Hepatocyte (in vitro differentiated cells): ENCODE data around the gene RPTOR. TPM values are rescaled to one million over a fixed set of nuclear protein-coding genes. Genes with fewer than 3 reads are reported as not detected.

ENCODE experiments used
- DNase-seq: peaks from one replicate; pipeline ENCODE4 v3.0.0-alpha.2; 2016; ENCODE audit warnings: low spot score
- H2AFZ ChIP-seq: fragments of 200-600 bp; sonication (generic); 2 replicates; pipeline ENCODE4 v1.6.0; 2016; ENCODE audit warnings: antibody characterized with exemption, mild to moderate bottlenecking
- H3K27ac ChIP-seq: fragments of 200-600 bp; sonication (generic); 2 replicates; pipeline ENCODE4 v1.5.1; 2016; ENCODE audit warnings: mild to moderate bottlenecking
- H3K27me3 ChIP-seq: fragments of 200-600 bp; sonication (generic); 2 replicates; pipeline ENCODE4 v1.6.1; 2016
- H3K36me3 ChIP-seq: fragments of 200-600 bp; sonication (generic); replicated peaks from 2 replicates; pipeline ENCODE4 v1.5.1; 2016; ENCODE audit warnings: low read depth; ENCODE audit not compliant: insufficient read depth
- H3K4me1 ChIP-seq: fragments of 200-600 bp; sonication (generic); 2 replicates; pipeline ENCODE4 v1.5.1; 2016; ENCODE audit warnings: mild to moderate bottlenecking, moderate library complexity; ENCODE audit not compliant: insufficient read depth
- H3K4me2 ChIP-seq: fragments of 200-600 bp; sonication (generic); 2 replicates; pipeline ENCODE4 v1.6.0; 2016
- H3K4me3 ChIP-seq: fragments of 200-600 bp; sonication (generic); 2 replicates; pipeline ENCODE4 v1.5.1; 2016; ENCODE audit warnings: mild to moderate bottlenecking
- H3K79me2 ChIP-seq: fragments of 200-600 bp; sonication (generic); 2 replicates; pipeline ENCODE4 v1.6.0; 2017; ENCODE audit warnings: mild to moderate bottlenecking
- H3K9me2 ChIP-seq: fragments of 200-600 bp; sonication (generic); replicated peaks from 2 replicates; pipeline ENCODE4 v1.6.0; 2017; ENCODE audit warnings: mild to moderate bottlenecking; ENCODE audit not compliant: insufficient read depth
- H3K9me3 ChIP-seq: fragments of 200-600 bp; sonication (generic); 2 replicates; pipeline ENCODE4 v1.5.1; 2016; ENCODE audit warnings: low read depth, mild to moderate bottlenecking
- H4K20me1 ChIP-seq: fragments of 200-600 bp; sonication (generic); 2 replicates; pipeline ENCODE4 v1.6.0; 2016; ENCODE audit warnings: mild to moderate bottlenecking; ENCODE audit not compliant: insufficient read depth, poor library complexity, severe bottlenecking
- EZH2 ChIP-seq: fragments of 200-600 bp; sonication (generic); IDR thresholded peaks from 2 replicates; pipeline ENCODE4 v1.6.1; 2016; ENCODE audit warnings: antibody characterized with exemption, mild to moderate bottlenecking, borderline replicate concordance
- EZH2phosphoT487 ChIP-seq: fragments of 200-600 bp; sonication (generic); IDR thresholded peaks from one replicate; pipeline ENCODE4 v1.6.1; 2018; ENCODE audit warnings: antibody characterized with exemption, mild to moderate bottlenecking, low read depth, moderate library complexity; ENCODE audit not compliant: unreplicated experiment, severe bottlenecking
- WGBS: methylation state at CpG from one replicate; pipeline ENCODE4 v1.1.6; 2016; ENCODE audit warnings: low lambda C conversion rate; ENCODE audit errors: missing lambda C conversion rate; 5-methylcytosine and 5-hydroxymethylcytosine counted together
- polyA plus RNA-seq: library from polyadenylated mRNA; unstranded; fragments of >200 nt; fragmentation: Nextera tagmentation; extraction: Ambion mirVana; gene quantifications from 2 replicates; pipeline ENCODE4 v1.2.1, GENCODE V29; 2016
- total RNA-seq: library from RNA; depleted of rRNA; stranded (reverse); fragments of >200 nt; gene quantifications from 2 replicates; pipeline ENCODE4 v1.2.3, GENCODE V29; 2014
- TF ChIP-seq, protein P1 (sequence below): fragments of 200-600 bp; sonication (generic); IDR thresholded peaks from 2 replicates; pipeline ENCODE4 v1.5.1; 2016; ENCODE audit warnings: antibody characterized with exemption, mild to moderate bottlenecking; ENCODE audit not compliant: poor library complexity

RPTOR gene
- total and polyA plus RNA-seq, 2 experiments from 2014 or later = 14.1 to 20.6 TPM

DNA sequence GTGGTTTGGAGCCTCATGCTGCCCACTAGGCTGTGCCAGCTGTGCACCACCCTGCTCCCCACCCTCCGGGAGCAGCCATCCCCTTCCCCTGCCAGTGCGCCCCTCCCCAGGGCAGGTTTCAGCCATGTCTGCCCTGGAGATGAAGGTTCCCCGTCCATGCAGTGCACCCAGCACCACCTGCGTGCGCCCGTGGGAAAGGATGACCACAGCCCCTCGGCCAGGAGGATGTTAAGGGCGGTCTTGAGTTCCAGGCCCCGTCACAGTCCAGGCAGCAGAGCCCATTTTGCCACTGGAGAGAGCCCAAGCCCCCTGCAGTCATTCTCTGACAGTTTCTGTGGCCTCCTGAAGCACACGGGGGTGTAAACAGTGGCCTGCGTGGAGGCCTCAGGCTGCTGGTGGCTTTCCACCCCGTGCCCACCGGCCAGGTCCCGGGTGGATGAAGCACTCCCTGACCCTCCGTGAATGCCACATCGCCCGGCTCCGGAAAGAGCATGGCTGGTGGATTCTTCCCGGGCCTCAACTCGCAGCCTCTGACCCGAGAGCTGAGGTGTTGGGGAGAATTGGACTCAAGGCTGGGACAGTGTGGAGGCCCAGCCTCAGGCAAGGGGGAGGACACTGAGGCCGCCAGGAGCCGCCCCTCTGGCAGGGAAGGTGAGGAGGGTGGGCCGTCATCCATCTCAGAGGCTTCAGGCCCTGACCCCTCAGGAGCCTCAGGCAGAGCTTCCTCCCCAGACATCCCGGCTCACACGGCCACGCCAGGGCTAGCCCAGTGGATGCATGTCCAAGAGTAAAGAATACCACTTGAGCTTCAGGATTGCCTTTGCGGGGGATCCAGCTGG, 377.3 kb downstream of the RPTOR start:
- 97% methylated on average over 28 of the region's 28 CpGs for WGBS
- Histone ChIP-seq H3K79me2 (no peaks in the 10 kb centered on the region), H2AFZ (no peak overlapping the region), H3K4me3 (no peak overlapping the region), H3K36me3 (no peaks in the 10 kb centered on the region), H3K9me3 (no peaks in the 10 kb centered on the region), H3K9me2 (no peaks in the 10 kb centered on the region), H3K27ac (no peak overlapping the region), H3K27me3 (no peaks in the 10 kb centered on the region), H4K20me1 (no peaks in the 10 kb centered on the region), H3K4me1 (no peaks in the 10 kb centered on the region), H3K4me2 (no peak overlapping the region)
- no peak for DNase-seq
- TF ChIP-seq EZH2 = no peak
- TF ChIP-seq, protein P1, sequence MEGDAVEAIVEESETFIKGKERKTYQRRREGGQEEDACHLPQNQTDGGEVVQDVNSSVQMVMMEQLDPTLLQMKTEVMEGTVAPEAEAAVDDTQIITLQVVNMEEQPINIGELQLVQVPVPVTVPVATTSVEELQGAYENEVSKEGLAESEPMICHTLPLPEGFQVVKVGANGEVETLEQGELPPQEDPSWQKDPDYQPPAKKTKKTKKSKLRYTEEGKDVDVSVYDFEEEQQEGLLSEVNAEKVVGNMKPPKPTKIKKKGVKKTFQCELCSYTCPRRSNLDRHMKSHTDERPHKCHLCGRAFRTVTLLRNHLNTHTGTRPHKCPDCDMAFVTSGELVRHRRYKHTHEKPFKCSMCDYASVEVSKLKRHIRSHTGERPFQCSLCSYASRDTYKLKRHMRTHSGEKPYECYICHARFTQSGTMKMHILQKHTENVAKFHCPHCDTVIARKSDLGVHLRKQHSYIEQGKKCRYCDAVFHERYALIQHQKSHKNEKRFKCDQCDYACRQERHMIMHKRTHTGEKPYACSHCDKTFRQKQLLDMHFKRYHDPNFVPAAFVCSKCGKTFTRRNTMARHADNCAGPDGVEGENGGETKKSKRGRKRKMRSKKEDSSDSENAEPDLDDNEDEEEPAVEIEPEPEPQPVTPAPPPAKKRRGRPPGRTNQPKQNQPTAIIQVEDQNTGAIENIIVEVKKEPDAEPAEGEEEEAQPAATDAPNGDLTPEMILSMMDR = no peak
- TF ChIP-seq EZH2phosphoT487 = no peak

DNA sequence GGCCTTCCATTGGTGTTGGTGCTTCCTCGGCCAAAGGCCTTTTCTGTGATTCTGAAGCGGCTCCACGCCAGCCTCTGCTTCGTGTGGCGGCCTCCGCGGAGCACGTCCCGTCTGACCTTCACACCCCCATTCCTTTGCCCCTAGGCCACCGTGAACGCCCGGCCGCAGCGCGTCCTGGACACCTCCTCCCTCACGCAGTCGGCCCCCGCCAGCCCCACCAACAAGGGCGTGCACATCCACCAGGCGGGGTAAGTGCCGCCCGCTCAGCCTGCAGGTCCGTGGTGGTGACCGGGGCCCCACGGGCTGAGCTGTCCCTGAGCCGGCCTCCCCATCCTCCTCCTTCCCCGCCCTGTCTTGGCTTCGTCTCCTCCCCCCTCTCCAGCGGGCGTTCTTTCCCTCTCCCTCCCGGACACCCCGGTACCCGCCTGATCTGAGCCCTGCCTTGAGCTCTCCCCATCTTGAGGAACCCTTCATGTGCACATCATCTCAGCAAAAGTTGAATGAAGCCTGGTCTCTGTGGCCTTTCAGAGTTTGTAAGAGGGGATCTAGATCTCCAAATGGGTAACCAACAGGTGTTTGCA, 378.0 kb downstream of the RPTOR start:
- Histone ChIP-seq H3K27me3 (no peaks in the 10 kb centered on the region), H4K20me1 (no peaks in the 10 kb centered on the region), H3K36me3 (no peaks in the 10 kb centered on the region), H3K4me2 (no peak overlapping the region), H3K4me3 (no peak overlapping the region), H2AFZ (no peak overlapping the region), H3K9me3 (no peaks in the 10 kb centered on the region), H3K9me2 (no peaks in the 10 kb centered on the region), H3K27ac (no peak overlapping the region), H3K4me1 (no peaks in the 10 kb centered on the region), H3K79me2 (no peaks in the 10 kb centered on the region)
- TF ChIP-seq EZH2 = no peak
- TF ChIP-seq EZH2phosphoT487 = no peak
- TF ChIP-seq, protein P1 = no peak
- 94% methylated on average over 21 of the region's 33 CpGs for WGBS
- DNase-seq = no peak

DNA sequence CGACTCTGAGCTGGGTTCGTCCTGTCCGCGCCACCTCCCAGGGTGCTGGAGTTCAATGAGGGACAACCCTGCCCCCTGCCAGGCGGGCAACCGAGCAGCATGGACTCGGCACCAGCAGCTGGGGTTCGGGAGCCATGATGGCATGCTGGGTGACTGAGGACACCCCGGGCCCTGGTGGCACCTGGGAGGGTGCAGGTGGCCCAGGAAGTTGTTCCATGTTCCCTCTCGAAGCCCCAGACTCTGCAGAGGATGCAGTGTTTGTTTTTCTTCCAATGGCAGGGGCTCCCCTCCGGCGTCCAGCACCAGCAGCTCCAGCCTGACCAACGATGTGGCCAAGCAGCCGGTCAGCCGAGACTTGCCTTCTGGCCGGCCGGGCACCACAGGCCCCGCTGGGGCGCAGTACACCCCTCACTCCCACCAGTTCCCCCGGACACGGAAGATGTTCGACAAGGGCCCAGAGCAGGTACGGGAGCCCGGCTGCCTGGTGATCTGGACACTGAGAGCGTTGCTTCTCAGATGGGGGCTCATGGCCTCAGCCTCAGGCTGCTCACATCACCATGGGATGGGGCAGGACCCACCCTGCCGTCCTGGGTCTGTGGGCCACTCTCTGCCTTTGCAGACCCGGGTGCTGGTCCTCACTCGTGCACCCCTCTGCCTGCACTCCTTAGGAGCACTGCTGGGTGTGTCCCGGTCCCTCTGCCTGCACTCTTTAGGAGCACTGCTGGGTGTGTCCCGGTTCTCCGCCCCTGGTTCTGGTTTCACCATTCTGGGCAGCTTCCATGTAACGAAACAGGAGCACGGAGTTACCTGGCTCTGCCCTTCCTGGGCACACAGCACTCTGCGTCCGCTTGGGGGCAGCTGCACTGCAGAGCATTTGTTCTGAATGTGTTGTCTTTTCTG, 378.8 kb downstream of the RPTOR start:
- Histone ChIP-seq H3K9me2 (no peaks in the 10 kb centered on the region), H3K4me2 (no peak overlapping the region), H3K27me3 (no peaks in the 10 kb centered on the region), H3K4me3 (no peak overlapping the region), H3K36me3 (no peaks in the 10 kb centered on the region), H3K27ac (no peak overlapping the region), H3K9me3 (no peaks in the 10 kb centered on the region), H3K79me2 (no peaks in the 10 kb centered on the region), H3K4me1 (no peaks in the 10 kb centered on the region), H2AFZ (no peak overlapping the region), H4K20me1 (no peaks in the 10 kb centered on the region)
- no peak for DNase-seq
- no peak for TF ChIP-seq EZH2
- TF ChIP-seq, protein P1 = no peak
- no peak for TF ChIP-seq EZH2phosphoT487
- over 99% methylated on average over 33 of the region's 35 CpGs for WGBS
